Upper lobe of right lung (tissue), 1 donor: ENCODE results near the gene EPO. TPM values are rescaled to one million over a fixed set of nuclear protein-coding genes. Genes with fewer than 3 reads are reported as not detected.
A peak's percentile ranks its signal among the peaks of the same experiment; 100 is the strongest.
"Not testable (repeated sequence)": the region's sequence is repeated elsewhere in the genome, so short reads cannot be mapped to it uniquely, and the experiment has no call there.

Experiments
- ATAC-seq: fragments of 200-7000 bp; cut with Tn5 transposase; one replicate; pipeline ENCODE4 v1.9.1; 2020; ENCODE audit warnings: mild to moderate bottlenecking, moderate library complexity
- DNase-seq: peaks from one replicate; pipeline ENCODE4 v3.0.0-alpha.2; 2020
- H3K27ac ChIP-seq: fragments of 200-600 bp; one replicate; pipeline ENCODE4 v1.8.0; 2022
- H3K27me3 ChIP-seq: fragments of 200-600 bp; one replicate; pipeline ENCODE4 v1.8.0; 2022; ENCODE audit warnings: mild to moderate bottlenecking
- H3K36me3 ChIP-seq: fragments of 200-600 bp; one replicate; pipeline ENCODE4 v1.8.0; 2022
- H3K4me1 ChIP-seq: fragments of 200-600 bp; one replicate; pipeline ENCODE4 v1.8.0; 2022
- H3K4me3 ChIP-seq: fragments of 200-600 bp; one replicate; pipeline ENCODE4 v1.8.0; 2022; ENCODE audit warnings: mild to moderate bottlenecking
- H3K9me3 ChIP-seq: fragments of 200-600 bp; one replicate; pipeline ENCODE4 v1.8.0; 2022
- intact Hi-C: fragments of 100-400 bp; cut with DNase I; formaldehyde crosslinking; loops from one replicate; pipeline ENCODE4 v1.11.0; 2022
- total RNA-seq: library from RNA; stranded (reverse); fragmentation: NEBNext Ultra II Directional; extraction: Animal tissue kit (Norgen Biotek cat#: 25700); gene quantifications from one replicate; pipeline ENCODE4 v1.2.1, GENCODE V29; 2021
- TF ChIP-seq, protein P1 (sequence below): fragments of 200-600 bp; IDR thresholded peaks from one replicate; pipeline ENCODE4 v1.8.0; 2022; ENCODE audit warnings: antibody characterized with exemption
- donor health status: DM: no; HTN: yes; CAD: no; lungs with severe emphysema.

Gene EPO
- total RNA-seq, 1 donor from 2014 or later, result not detected

DNA sequence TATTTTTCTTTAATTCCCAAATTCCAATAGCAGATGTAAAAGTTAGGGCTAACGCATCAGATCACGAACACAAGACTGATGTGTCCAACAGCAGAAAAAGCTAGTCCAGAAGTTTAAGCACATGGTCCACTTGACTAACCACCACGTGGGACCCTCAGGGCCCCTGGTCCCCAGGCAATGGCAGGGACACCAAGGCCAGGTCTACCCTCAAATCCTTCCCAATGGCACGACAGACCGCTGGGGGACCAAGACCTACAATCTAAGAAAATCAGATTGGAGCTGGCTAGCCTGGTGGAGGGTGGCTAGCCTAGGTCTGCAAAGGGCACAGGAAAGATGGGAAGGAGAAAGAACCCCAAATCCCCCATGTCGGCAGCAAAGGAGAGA is 27.7 kb upstream of the EPO start:
- Histone ChIP-seq H3K9me3 (no peaks in the 10 kb centered on the region), H3K36me3 (peaks cover 9% of the 10 kb centered on the region), H3K4me3 (peak overlapping the region; percentile 76), H3K4me1 (peaks cover 21% of the 10 kb centered on the region), H3K27ac (no peak overlapping the region), H3K27me3 (no peaks in the 10 kb centered on the region)
- intact Hi-C loops, result no loop called here
- ATAC-seq (no peak), DNase-seq (no peak)
- TF ChIP-seq, protein P1, sequence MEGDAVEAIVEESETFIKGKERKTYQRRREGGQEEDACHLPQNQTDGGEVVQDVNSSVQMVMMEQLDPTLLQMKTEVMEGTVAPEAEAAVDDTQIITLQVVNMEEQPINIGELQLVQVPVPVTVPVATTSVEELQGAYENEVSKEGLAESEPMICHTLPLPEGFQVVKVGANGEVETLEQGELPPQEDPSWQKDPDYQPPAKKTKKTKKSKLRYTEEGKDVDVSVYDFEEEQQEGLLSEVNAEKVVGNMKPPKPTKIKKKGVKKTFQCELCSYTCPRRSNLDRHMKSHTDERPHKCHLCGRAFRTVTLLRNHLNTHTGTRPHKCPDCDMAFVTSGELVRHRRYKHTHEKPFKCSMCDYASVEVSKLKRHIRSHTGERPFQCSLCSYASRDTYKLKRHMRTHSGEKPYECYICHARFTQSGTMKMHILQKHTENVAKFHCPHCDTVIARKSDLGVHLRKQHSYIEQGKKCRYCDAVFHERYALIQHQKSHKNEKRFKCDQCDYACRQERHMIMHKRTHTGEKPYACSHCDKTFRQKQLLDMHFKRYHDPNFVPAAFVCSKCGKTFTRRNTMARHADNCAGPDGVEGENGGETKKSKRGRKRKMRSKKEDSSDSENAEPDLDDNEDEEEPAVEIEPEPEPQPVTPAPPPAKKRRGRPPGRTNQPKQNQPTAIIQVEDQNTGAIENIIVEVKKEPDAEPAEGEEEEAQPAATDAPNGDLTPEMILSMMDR, result no peak

DNA sequence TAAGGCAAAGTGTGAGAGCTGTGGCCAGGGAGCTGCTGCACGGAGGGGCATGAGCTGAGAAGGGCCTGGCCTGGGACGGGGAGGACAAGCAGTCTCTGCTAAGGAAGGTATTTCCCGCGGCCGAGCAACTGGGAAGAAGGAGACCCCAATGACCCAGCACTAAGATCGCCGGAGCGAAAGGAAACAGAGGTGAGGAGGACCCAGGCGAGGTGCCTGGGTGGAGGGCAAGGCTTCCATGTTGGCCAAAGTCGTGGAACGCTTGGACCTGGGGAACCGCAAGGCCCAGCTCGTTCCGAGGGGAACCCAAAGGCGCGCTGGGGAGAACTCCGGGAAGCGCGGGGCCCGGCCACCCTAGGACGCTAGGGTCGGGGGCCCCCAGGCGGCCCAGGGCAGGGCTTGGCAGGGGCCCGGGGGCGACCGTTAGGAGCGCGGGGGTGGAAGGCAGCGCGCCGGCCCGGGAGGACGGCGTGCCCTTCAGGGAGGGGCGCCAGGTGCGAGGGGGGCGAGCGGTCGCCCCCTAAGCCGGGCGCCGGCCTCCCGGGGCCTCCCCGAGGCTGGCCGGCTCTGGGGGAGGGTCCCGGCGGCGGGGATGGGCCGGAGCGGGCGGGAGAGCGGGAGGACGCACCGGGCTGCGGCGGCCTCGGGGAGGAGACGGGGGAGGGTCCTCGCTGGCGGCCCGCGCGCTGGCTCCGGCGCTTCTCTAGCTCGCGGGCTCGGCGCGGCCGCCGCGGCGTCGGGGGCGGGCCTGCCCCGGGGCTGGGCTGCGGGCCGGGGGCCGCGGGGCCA is 26.8 kb upstream of the EPO start:
- H3K27me3 ChIP-seq, result no peaks in the 10 kb centered on the region
- peak overlapping the region; percentile 70 for H3K27ac ChIP-seq
- H3K9me3 ChIP-seq, result no peaks in the 10 kb centered on the region
- H3K36me3 ChIP-seq, result no peaks in the 10 kb centered on the region
- DNase-seq, result no peak
- TF ChIP-seq, protein P1, result no peak
- peak overlapping the region; percentile 76 for H3K4me3 ChIP-seq
- peaks cover 21% of the 10 kb centered on the region for H3K4me1 ChIP-seq
- peak; percentile 17 for ATAC-seq
- intact Hi-C loops, result no loop called here

DNA sequence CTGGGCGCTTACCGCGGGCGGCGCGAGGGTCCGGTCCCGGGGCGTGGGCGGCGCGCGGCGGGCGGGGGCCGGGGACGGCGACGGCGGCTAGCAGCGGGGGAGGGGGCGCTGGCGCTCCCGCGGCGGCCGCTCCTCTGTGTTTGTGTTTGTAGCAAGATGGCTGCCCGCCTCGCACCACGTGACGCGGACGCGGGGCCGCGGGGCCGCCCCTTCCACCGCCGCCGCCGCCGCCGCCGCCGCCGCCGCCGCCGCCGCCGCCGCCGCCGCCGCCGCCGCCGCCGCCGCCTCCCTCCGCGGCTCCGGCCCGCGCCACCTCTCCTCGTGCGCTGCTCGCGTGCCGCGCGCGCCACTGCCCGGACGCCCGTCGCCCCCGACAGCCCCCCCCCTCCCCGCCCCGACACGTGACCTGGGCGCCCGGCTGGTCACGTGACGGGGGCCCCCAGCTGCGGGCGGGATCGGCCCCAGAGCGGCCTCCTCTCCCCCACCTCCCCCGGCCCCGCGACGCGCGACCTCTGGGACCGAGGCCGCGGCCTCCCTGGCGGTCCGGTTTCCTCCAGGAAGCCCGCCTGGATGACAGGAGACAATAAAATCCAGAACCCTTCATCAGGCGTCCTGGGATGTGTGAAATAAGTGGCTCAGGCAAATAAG is 26.0 kb upstream of the EPO start, which contains the start of gene GIGYF1:
Gene GIGYF1, minus strand, starts transcription at position 153 of the 648 bp plus-strand sequence. CDS start 6,012 bp downstream, outside the sequence.
- H3K4me3 ChIP-seq, result peak within 1 kb of the TSS; percentile 76
- DNase-seq (peak; percentile 91), ATAC-seq (peak; percentile 75)
- TF ChIP-seq, protein P1, result no peak
- peak within 1 kb of the TSS; percentile 70 for H3K27ac ChIP-seq
- no peaks in the 10 kb centered on the region for H3K36me3 ChIP-seq
- H3K27me3 ChIP-seq, result no peaks in the 10 kb centered on the region
- no peaks in the 10 kb centered on the region for H3K9me3 ChIP-seq
- intact Hi-C loops, result no loop called here
- peaks cover 21% of the 10 kb centered on the region for H3K4me1 ChIP-seq

DNA sequence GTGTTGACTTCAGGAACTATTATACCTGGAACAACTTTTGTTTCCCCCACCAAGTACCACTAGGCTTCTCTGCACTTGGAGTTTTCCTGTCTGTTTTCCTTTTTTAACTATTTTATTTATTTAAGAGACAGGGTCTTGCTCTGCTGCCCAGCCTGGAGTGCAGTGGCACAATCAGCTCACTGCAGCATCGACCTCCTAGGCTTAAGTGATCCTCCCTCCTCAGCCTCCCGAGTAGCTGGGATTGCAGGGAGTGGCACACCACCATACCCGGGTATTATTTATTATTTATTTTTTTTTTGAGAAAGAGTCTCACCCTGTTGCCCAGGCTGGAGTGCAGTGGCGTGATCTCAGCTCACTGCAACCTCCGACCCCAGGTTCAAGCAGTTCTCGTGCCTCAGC is 24.1 kb upstream of the EPO start:
- Histone ChIP-seq H3K27me3 (no peaks in the 10 kb centered on the region), H3K27ac (no peak overlapping the region), H3K4me3 (no peak overlapping the region), H3K4me1 (peaks cover 19% of the 10 kb centered on the region), H3K36me3 (no peaks in the 10 kb centered on the region), H3K9me3 (no peaks in the 10 kb centered on the region)
- no peak for ATAC-seq
- DNase-seq, result no peak
- intact Hi-C loops, result no loop called here
- TF ChIP-seq, protein P1, result no peak

DNA sequence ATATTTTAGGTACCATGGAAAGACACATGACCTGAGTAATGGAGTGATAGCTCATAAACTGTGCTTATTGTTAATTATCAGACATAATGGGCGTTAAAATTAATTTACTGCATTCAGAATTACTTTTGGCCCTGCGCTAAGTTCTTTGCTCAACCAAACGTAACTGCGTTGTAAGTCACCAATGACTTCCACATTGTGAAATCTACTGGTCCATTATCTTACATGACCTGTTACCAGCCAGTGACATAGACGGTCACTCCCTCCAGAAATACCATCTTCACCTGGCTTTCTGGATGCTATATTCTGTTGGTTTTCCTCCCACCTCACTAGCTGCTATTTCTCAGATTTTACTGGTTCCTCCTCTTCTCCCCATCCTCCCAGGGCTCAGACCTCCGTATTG is 21.2 kb upstream of the EPO start:
- no peak for ATAC-seq
- no peak for DNase-seq
- H3K27me3 ChIP-seq, result no peaks in the 10 kb centered on the region
- H3K4me1 ChIP-seq, result no peaks in the 10 kb centered on the region
- no peak overlapping the region for H3K4me3 ChIP-seq
- no peak overlapping the region for H3K27ac ChIP-seq
- H3K9me3 ChIP-seq, result no peaks in the 10 kb centered on the region
- intact Hi-C loops, result no loop called here
- TF ChIP-seq, protein P1, result no peak
- no peaks in the 10 kb centered on the region for H3K36me3 ChIP-seq

DNA sequence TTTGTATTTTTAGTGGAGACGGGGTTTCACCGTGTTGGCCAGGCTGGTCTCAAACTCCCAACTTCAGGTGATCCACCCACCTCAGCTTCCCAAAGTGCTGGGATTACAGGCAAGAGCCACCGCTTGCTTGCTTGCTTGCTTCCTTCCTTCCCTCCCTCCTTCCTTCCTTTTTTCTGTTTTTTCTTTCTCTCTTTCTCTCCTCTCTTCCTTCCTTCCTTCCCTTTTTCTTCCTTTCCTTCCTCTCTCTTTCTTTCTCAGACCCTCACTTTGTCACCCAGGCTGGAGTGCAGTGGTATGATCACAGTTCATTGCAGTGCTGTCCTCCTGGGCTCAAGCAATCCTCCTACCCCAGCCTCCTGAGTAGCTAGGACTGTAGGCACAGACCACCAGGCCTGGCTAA is 19.2 kb upstream of the EPO start:
- not testable (repeated sequence) for DNase-seq, H3K4me3 ChIP-seq, ATAC-seq, H3K36me3 ChIP-seq, H3K27me3 ChIP-seq, H3K4me1 ChIP-seq, H3K27ac ChIP-seq, H3K9me3 ChIP-seq
- intact Hi-C loops, result loop anchor here (10.0 kb wide), 1 partner anchor 154 kb away; the partner anchor contains the start of gene SLC12A9
